Activated CD4-positive, alpha-beta T cell treated with anti-CD3 and anti-CD28 coated beads, Interleukin-2, amount 10 ng/mL, durations not matched to agents 7 days and 5 days (primary cell): ENCODE data around the gene AVP. TPM values are rescaled to one million over a fixed set of nuclear protein-coding genes. Genes with fewer than 3 reads are reported as not detected.

Experiments used
- CTCF ChIA-PET: fragments of 350-600 bp; sonication (Branson Sonifier 250); formaldehyde crosslinking; loops from one replicate; lab custom pipeline; 2021; ENCODE audit warnings: antibody characterized with exemption; lab: Charles Lee
- POLR2A ChIA-PET: fragments of 350-600 bp; sonication (Branson Sonifier 250); formaldehyde crosslinking; loops from one replicate; lab custom pipeline; 2021; ENCODE audit warnings: antibody characterized with exemption; lab: Charles Lee
- DNase-seq: peaks from one replicate; pipeline ENCODE4 v3.0.0-alpha.2; 2020
- H3K27ac Mint-ChIP-seq: one replicate; pipeline ENCODE4 v1.8.0; 2021; ENCODE audit warnings: mild to moderate bottlenecking, moderate library complexity, mixed read lengths
- H3K27me3 Mint-ChIP-seq: one replicate; pipeline ENCODE4 v1.8.0; 2021; ENCODE audit warnings: mixed read lengths
- H3K36me3 Mint-ChIP-seq: one replicate; pipeline ENCODE4 v1.8.0; 2021; ENCODE audit warnings: low read depth, mixed read lengths
- H3K4me1 Mint-ChIP-seq: one replicate; pipeline ENCODE4 v1.8.0; 2021; ENCODE audit warnings: mixed read lengths
- H3K4me3 Mint-ChIP-seq: one replicate; pipeline ENCODE4 v1.8.0; 2021; ENCODE audit warnings: mild to moderate bottlenecking, moderate library complexity, mixed read lengths
- H3K9me3 Mint-ChIP-seq: one replicate; pipeline ENCODE4 v1.8.0; 2021; ENCODE audit warnings: mixed read lengths
- total RNA-seq, 2 experiments: library from RNA; stranded (reverse); gene quantifications; one replicate each; pipeline ENCODE4 v1.2.3, GENCODE V29; 2021

Gene AVP
- total RNA-seq, 2 experiments from 2014 or later, result not detected

- H3K27ac Mint-ChIP-seq, result no peak overlapping the region
- H3K4me1 Mint-ChIP-seq, result peaks cover 14% of the 10 kb centered on the region
- H3K36me3 Mint-ChIP-seq, result peaks cover 5% of the 10 kb centered on the region
- POLR2A ChIA-PET, result no interaction called here
- H3K9me3 Mint-ChIP-seq, result no peaks in the 10 kb centered on the region
- no peak overlapping the region for H3K4me3 Mint-ChIP-seq
- H3K27me3 Mint-ChIP-seq, result peaks cover 8% of the 10 kb centered on the region
- CTCF ChIA-PET, result interaction anchor here (0.6 kb wide), 1 partner anchor 12 kb away, joined by 3 read pairs; no protein-coding TSS in a partner anchor
- no peak for DNase-seq
Measured at GRCh38 chr20:3106658-3107463, 22.3 kb upstream of the AVP start.

GRCh38 chr20:3106185-3106584 lies 21.7 kb upstream of the AVP start:
- H3K27ac Mint-ChIP-seq, result no peak overlapping the region
- peaks cover 2% of the 10 kb centered on the region for H3K36me3 Mint-ChIP-seq
- no peak overlapping the region for H3K4me3 Mint-ChIP-seq
- ChIA-PET CTCF (no interaction called here), POLR2A (no interaction called here)
- H3K9me3 Mint-ChIP-seq, result no peaks in the 10 kb centered on the region
- peaks cover 18% of the 10 kb centered on the region for H3K4me1 Mint-ChIP-seq
- H3K27me3 Mint-ChIP-seq, result peaks cover 10% of the 10 kb centered on the region
- DNase-seq, result no peak

GRCh38 chr20:3105256-3106137 lies 21.0 kb upstream of the AVP start:
- DNase-seq, result no peak
- H3K4me1 Mint-ChIP-seq, result peaks cover 20% of the 10 kb centered on the region
- H3K4me3 Mint-ChIP-seq, result no peak overlapping the region
- peaks cover 10% of the 10 kb centered on the region for H3K27me3 Mint-ChIP-seq
- ChIA-PET POLR2A (no interaction called here), CTCF (interaction anchor here (0.6 to 1.0 kb wide), 2 partner anchors 13 to 595 kb away, joined by 3 read pairs; no protein-coding TSS in a partner anchor)
- H3K36me3 Mint-ChIP-seq, result peaks cover 1% of the 10 kb centered on the region
- H3K27ac Mint-ChIP-seq, result no peak overlapping the region
- H3K9me3 Mint-ChIP-seq, result no peaks in the 10 kb centered on the region

- H3K4me1 Mint-ChIP-seq, result peaks cover 20% of the 10 kb centered on the region
- DNase-seq, result no peak
Measured at GRCh38 chr20:3103369-3104032, 19.0 kb upstream of the AVP start.

GRCh38 chr20:3102575-3103368 lies 18.2 kb upstream of the AVP start:
- H3K9me3 Mint-ChIP-seq, result no peaks in the 10 kb centered on the region
- ChIA-PET CTCF (interaction anchor here (0.9 to 2.9 kb wide), 5 partner anchors 10 to 25 kb away, joined by 3 to 11 read pairs (median 3); no protein-coding TSS in a partner anchor), POLR2A (no interaction called here)
- peaks cover 10% of the 10 kb centered on the region for H3K27me3 Mint-ChIP-seq
- H3K4me3 Mint-ChIP-seq, result peak overlapping the region; percentile 7
- no peak for DNase-seq
- H3K36me3 Mint-ChIP-seq, result peaks cover 1% of the 10 kb centered on the region
- H3K27ac Mint-ChIP-seq, result no peak overlapping the region
- H3K4me1 Mint-ChIP-seq, result peaks cover 20% of the 10 kb centered on the region

More at GRCh38 chr20:3103369-3104032, 19.0 kb upstream of the AVP start:
- H3K9me3 Mint-ChIP-seq, result no peaks in the 10 kb centered on the region
- ChIA-PET CTCF (interaction anchor here (1.6 to 1.8 kb wide), 2 partner anchors 11 to 12 kb away, joined by 3 read pairs; no protein-coding TSS in a partner anchor), POLR2A (interaction anchor here (0.7 kb wide), 1 partner anchor 26 kb away, joined by 3 read pairs; no protein-coding TSS in a partner anchor)
- peaks cover 1% of the 10 kb centered on the region for H3K36me3 Mint-ChIP-seq
- H3K4me3 Mint-ChIP-seq, result no peak overlapping the region
- H3K27ac Mint-ChIP-seq, result no peak overlapping the region
- peaks cover 10% of the 10 kb centered on the region for H3K27me3 Mint-ChIP-seq

GRCh38 chr20:3101737-3102574 lies 17.4 kb upstream of the AVP start:
- H3K4me3 Mint-ChIP-seq, result peak overlapping the region; percentile 22

GRCh38 chr20:3101251-3101650 lies 16.7 kb upstream of the AVP start:
- H3K9me3 Mint-ChIP-seq, result no peaks in the 10 kb centered on the region
- H3K4me3 Mint-ChIP-seq, result no peak overlapping the region
- peaks cover 20% of the 10 kb centered on the region for H3K4me1 Mint-ChIP-seq
- H3K36me3 Mint-ChIP-seq, result no peaks in the 10 kb centered on the region
- no peak overlapping the region for H3K27ac Mint-ChIP-seq
- ChIA-PET CTCF (interaction anchor here (1.1 to 2.9 kb wide), 3 partner anchors 8 to 24 kb away, joined by 3 to 11 read pairs (median 4); no protein-coding TSS in a partner anchor), POLR2A (no interaction called here)
- DNase-seq, result no peak
- H3K27me3 Mint-ChIP-seq, result peaks cover 11% of the 10 kb centered on the region

More at GRCh38 chr20:3101737-3102574, 17.4 kb upstream of the AVP start:
- H3K9me3 Mint-ChIP-seq, result no peaks in the 10 kb centered on the region
- DNase-seq, result peak; percentile 66
- CTCF ChIA-PET, result interaction anchor here (0.6 to 2.9 kb wide), 5 partner anchors 9 to 256 kb away, joined by 3 to 11 read pairs (median 4); no protein-coding TSS in a partner anchor
- POLR2A ChIA-PET, result interaction anchor here (0.6 kb wide), 1 partner anchor 16 kb away, joined by 3 read pairs; no protein-coding TSS in a partner anchor
- H3K27me3 Mint-ChIP-seq, result peaks cover 10% of the 10 kb centered on the region
- H3K4me1 Mint-ChIP-seq, result peaks cover 20% of the 10 kb centered on the region
- no peak overlapping the region for H3K27ac Mint-ChIP-seq
- peaks cover under 1% of the 10 kb centered on the region for H3K36me3 Mint-ChIP-seq

- Mint-ChIP-seq H3K27ac (no peak overlapping the region), H3K27me3 (peaks cover 15% of the 10 kb centered on the region), H3K9me3 (no peaks in the 10 kb centered on the region), H3K36me3 (no peaks in the 10 kb centered on the region), H3K4me1 (peaks cover 20% of the 10 kb centered on the region), H3K4me3 (no peak overlapping the region)
- no peak for DNase-seq
- ChIA-PET CTCF (interaction anchor here (1.1 to 2.9 kb wide), 2 partner anchors 8 to 15 kb away, joined by 3 to 11 read pairs; no protein-coding TSS in a partner anchor), POLR2A (no interaction called here)
Measured at GRCh38 chr20:3100480-3100879, 16.0 kb upstream of the AVP start.

- no peak for DNase-seq
- H3K27me3 Mint-ChIP-seq, result peaks cover 27% of the 10 kb centered on the region
- no peaks in the 10 kb centered on the region for H3K36me3 Mint-ChIP-seq
- ChIA-PET POLR2A (no interaction called here), CTCF (interaction anchor here (0.6 kb wide), 2 partner anchors 12 to 213 kb away, joined by 3 read pairs; no protein-coding TSS in a partner anchor)
- H3K4me1 Mint-ChIP-seq, result peaks cover 23% of the 10 kb centered on the region
- H3K4me3 Mint-ChIP-seq, result no peak overlapping the region
- H3K27ac Mint-ChIP-seq, result peak overlapping the region; percentile 13
- H3K9me3 Mint-ChIP-seq, result no peaks in the 10 kb centered on the region
Measured at GRCh38 chr20:3094848-3095629, 10.5 kb upstream of the AVP start.

- peaks cover 33% of the 10 kb centered on the region for H3K27me3 Mint-ChIP-seq
- no peaks in the 10 kb centered on the region for H3K9me3 Mint-ChIP-seq
- H3K27ac Mint-ChIP-seq, result peak overlapping the region; percentile 19
- H3K4me1 Mint-ChIP-seq, result peaks cover 23% of the 10 kb centered on the region
- no peak for DNase-seq
- no peaks in the 10 kb centered on the region for H3K36me3 Mint-ChIP-seq
- CTCF ChIA-PET, result interaction anchor here (1.0 to 2.1 kb wide), 2 partner anchors 8 kb away, joined by 3 to 11 read pairs; no protein-coding TSS in a partner anchor
- POLR2A ChIA-PET, result no interaction called here
- H3K4me3 Mint-ChIP-seq, result no peak overlapping the region
Measured at GRCh38 chr20:3093861-3094361, 9.4 kb upstream of the AVP start.
